ENCODE data around the gene ANXA1.

GRCh38 chr9:73168298-73168934 is 16.8 kb downstream of the ANXA1 start:
- TF ChIP-seq CTCF (IDR thresholded peaks at IDR 0.05) (no peak), ZFX (IDR thresholded peaks at IDR 0.05; ENCODE audit: borderline replicate concordance) (no peak)
